ENCODE measurements around the gene SLC25A29. TPM values are rescaled to one million over a fixed set of nuclear protein-coding genes. Genes with fewer than 3 reads are reported as not detected.
"Not testable (repeated sequence)": the region's sequence is repeated elsewhere in the genome, so short reads cannot be mapped to it uniquely, and the experiment has no call there.

Gene SLC25A29
- 1 to 10 TPM; 8.9 to 9.8 TPM for total RNA-seq

DNA sequence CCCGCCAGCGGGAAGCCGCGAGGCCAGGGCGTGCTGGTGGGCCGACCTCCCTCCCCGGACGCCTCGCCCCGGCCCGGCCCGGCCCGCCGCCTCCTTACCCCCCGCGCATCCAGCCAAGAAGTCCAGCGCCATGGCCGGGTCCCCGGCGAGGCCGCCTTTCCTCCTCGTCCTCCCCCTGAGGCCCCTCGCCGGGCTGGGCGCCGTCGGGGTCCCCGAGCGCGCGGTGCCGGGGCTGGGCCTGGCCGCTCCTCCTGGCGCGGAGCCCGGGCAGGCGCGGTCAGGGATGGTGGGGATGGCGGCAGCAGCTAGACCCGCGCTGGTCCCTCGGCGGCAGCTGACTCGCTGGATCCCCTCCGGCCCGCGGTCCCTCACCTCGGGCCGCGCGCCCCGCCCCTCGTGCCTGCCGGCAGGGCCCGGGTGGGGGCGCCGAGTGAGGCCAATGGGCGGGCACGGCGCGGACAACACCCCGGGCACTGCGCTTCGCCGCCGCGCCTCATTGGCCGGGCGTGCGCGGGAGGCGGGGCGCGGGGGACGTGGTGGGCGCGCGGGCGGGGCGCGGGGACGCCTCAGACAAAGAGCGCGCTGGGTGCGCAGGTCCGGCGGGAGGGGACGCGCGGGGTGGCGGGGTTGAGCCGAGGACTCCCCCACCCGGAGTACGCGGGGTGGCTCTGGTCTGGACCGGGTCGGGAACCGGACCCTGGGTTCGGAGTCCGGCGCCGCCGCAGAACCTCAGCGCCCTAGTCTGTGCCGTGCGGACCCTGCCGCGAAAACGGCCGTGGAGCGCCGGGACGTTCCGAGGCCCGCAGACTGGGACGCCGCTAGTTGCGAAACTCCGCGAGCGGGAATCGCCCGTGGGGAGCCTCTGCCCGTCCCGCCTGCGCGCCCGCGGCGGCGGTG lies at the start of gene SLC25A29:
Gene SLC25A29, minus strand, starts transcription at position 344 of the 897 bp plus-strand sequence. Its CDS starts 212 bp downstream, at position 132.
- peaks cover 10% of the 10 kb centered on the region for H3K27me3 Mint-ChIP-seq (ENCODE audit: low read depth)
- DNase-seq = peak; percentile 55
- peak within 1 kb of the TSS; percentile 36 for H3K27ac Mint-ChIP-seq
- peak within 1 kb of the TSS; percentile 68 for H3K4me3 Mint-ChIP-seq
- CTCF ChIA-PET = no interaction called here
- peaks cover 11% of the 10 kb centered on the region for H3K4me1 Mint-ChIP-seq (ENCODE audit: low read depth)
- H3K36me3 Mint-ChIP-seq (ENCODE audit: low read depth) = no peaks in the 10 kb centered on the region
- no peaks in the 10 kb centered on the region for H3K9me3 Mint-ChIP-seq
- intact Hi-C loops (cut with micrococcal nuclease) = loop anchor here (1.0 to 10.0 kb wide), 2 partner anchors 70 to 338 kb away; partner anchors contain the start of gene WDR25

DNA sequence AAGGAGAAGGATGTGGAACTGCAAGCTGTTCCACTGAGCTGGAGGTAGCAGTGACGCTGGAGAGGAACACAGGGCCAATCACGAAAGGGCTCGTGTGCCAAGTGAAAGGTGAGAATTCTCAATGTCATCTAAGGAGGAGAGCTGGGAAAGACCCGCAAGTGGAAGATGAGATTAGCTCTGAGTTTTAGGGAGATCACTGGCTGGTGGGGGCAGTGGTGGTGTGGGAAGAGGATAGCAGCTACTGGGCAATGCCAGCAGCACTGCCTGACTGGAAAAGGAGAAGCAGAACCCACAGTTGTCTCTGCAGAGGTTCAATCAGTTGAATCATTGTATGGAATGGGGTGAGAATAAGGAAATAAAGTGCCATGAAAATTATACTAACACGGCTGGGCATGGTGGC lies 44.7 kb upstream of the SLC25A29 start:
- no peaks in the 10 kb centered on the region for H3K9me3 Mint-ChIP-seq
- no peak for DNase-seq
- H3K4me1 Mint-ChIP-seq (ENCODE audit: low read depth) = peaks cover 3% of the 10 kb centered on the region
- intact Hi-C loops (cut with micrococcal nuclease) = no loop called here
- peaks cover 83% of the 10 kb centered on the region for H3K36me3 Mint-ChIP-seq (ENCODE audit: low read depth)
- CTCF ChIA-PET = interaction anchor here (1.3 to 1.6 kb wide), 2 partner anchors 12 to 33 kb away, joined by 3 read pairs; no protein-coding TSS in a partner anchor
- H3K27me3 Mint-ChIP-seq (ENCODE audit: low read depth) = no peaks in the 10 kb centered on the region
- H3K4me3 Mint-ChIP-seq = no peak overlapping the region
- no peak overlapping the region for H3K27ac Mint-ChIP-seq

DNA sequence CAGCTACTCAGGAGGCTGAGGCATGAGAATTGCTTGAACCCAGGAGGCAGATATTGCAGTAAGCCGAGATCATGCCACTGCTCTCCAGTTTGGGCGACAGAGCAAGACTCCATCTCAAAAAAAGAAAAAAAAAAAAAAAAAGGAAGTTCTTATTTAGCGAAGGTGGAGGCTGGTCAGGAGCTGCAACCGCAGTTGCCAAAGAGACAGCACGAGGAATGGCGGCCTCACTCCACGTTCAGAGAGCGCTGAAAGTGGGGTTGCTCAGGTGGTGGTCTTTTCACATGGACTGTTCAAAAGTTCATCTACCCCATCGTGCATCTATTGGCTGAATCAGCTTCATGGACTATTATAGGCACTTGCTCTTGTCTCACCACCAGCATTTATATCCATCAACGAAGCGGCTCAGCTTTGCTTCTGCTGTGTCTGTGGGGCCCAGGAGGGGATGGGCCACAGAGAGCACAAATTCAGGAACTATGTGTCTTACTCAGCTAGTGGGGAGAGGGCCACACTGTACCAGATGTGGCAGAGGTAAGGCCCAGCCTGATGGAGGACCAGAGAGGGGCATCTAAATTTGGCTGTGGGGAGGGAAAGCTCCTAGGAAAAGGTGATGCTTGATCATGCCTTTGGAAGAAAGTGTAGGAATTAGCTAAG lies 44.2 kb upstream of the SLC25A29 start:
- Mint-ChIP-seq H3K27me3 (ENCODE audit: low read depth) (no peaks in the 10 kb centered on the region), H3K36me3 (ENCODE audit: low read depth) (peaks cover 81% of the 10 kb centered on the region), H3K27ac (no peak overlapping the region), H3K9me3 (no peaks in the 10 kb centered on the region), H3K4me1 (ENCODE audit: low read depth) (peaks cover 2% of the 10 kb centered on the region), H3K4me3 (no peak overlapping the region)
- CTCF ChIA-PET = interaction anchor here (0.6 to 1.6 kb wide), 4 partner anchors 13 to 303 kb away, joined by 3 to 5 read pairs (median 4); no protein-coding TSS in a partner anchor
- intact Hi-C loops (cut with micrococcal nuclease) = no loop called here
- no peak for DNase-seq

DNA sequence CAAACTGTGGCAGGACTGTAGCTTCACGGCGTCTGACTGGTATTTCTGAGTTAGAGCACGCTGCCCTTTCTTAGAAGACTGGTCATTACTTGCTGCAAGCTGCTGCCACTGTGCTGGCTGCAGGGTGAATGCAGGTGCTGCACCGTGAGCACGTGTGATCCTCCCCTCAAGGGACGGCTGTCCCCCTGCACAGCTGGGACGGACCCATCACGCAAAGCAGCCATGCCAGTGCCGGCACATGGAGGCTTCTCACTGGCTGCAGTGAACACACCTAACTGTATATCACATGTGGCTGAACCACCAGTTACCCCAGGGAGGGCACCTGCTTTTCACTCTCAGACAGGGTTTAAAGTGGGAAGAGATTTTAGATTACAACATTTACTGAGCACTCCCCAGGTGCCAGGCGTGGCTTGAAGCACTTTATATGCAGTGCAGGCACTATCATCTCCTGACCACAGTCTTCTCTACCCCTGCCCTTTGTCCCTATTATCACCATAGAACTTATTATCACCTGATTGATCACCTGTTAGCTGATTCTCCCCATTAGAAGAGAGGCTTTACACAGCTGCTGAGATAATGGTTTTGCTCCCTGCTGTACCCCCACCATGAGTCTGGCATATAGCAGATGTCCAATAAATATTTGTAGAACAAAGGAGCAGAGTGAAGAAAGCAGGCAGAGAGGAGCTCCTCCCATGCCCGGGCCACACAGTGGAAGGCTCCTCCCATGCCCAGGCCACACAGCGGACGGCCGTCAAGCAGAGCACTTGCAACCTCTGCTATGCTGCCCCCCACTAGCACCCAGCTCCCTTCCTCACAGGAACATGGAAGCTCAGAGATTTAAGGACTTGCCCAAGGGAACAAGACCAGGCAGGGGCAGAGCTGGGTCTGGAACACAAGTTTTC lies 42.8 kb upstream of the SLC25A29 start:
- no peaks in the 10 kb centered on the region for H3K9me3 Mint-ChIP-seq
- H3K4me3 Mint-ChIP-seq = no peak overlapping the region
- peaks cover 69% of the 10 kb centered on the region for H3K36me3 Mint-ChIP-seq (ENCODE audit: low read depth)
- intact Hi-C loops (cut with micrococcal nuclease) = no loop called here
- no peaks in the 10 kb centered on the region for H3K4me1 Mint-ChIP-seq (ENCODE audit: low read depth)
- CTCF ChIA-PET = interaction anchor here (0.7 to 1.3 kb wide), 2 partner anchors 17 to 32 kb away, joined by 4 read pairs; no protein-coding TSS in a partner anchor
- DNase-seq = no peak
- no peaks in the 10 kb centered on the region for H3K27me3 Mint-ChIP-seq (ENCODE audit: low read depth)
- no peak overlapping the region for H3K27ac Mint-ChIP-seq

GRCh38 chr14:100348253-100348729 lies 42.0 kb upstream of the SLC25A29 start:
- Mint-ChIP-seq H3K27ac (no peak overlapping the region), H3K4me3 (no peak overlapping the region), H3K27me3 (ENCODE audit: low read depth) (no peaks in the 10 kb centered on the region), H3K9me3 (no peaks in the 10 kb centered on the region), H3K4me1 (ENCODE audit: low read depth) (peaks cover 2% of the 10 kb centered on the region), H3K36me3 (ENCODE audit: low read depth) (peaks cover 68% of the 10 kb centered on the region)
- no peak for DNase-seq
- CTCF ChIA-PET = no interaction called here
- intact Hi-C loops (cut with micrococcal nuclease) = no loop called here

DNA sequence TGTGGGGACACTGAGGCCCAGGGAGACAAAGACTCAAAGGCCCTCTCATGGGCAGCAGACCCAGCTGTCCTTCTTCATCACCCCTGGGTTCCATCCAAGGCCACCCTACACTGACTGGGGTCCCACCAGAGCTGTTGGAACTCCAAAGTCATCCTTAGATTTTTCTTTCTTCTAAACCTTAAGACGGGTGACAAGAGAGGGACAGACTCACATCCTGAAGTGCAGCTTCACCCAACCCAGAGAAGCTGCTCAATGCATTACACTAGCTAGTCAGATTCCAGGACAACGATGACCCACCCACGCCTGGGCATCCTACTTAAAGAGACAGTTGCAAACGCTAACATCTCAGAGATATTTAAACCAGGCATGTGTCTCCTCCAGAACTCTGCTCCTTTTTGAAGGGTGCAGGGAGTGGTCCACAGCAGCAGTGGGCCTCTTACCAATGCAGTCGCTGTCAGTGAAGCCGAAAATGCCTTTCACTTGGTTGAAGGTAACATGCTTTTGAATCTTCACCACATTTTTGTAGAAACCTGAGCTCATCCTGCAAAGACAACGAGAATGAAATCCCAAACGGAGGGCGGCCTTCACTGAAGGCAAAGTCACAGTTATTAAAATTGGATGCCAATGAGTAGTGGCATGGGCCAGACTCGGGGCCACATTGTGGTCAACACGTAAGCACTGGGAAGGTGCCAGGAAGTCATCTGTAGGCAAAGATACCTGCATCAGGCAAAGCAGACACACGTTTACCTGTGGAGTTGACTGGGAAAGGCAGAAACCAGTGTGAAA lies 40.3 kb upstream of the SLC25A29 start:
- intact Hi-C loops (cut with micrococcal nuclease) = no loop called here
- CTCF ChIA-PET = interaction anchor here (1.6 kb wide), 1 partner anchor 18 kb away, joined by 4 read pairs; no protein-coding TSS in a partner anchor
- Mint-ChIP-seq H3K4me3 (no peak overlapping the region), H3K27me3 (ENCODE audit: low read depth) (no peaks in the 10 kb centered on the region), H3K4me1 (ENCODE audit: low read depth) (peaks cover 19% of the 10 kb centered on the region), H3K9me3 (no peaks in the 10 kb centered on the region), H3K27ac (no peak overlapping the region), H3K36me3 (ENCODE audit: low read depth) (peaks cover 71% of the 10 kb centered on the region)
- no peak for DNase-seq

DNA sequence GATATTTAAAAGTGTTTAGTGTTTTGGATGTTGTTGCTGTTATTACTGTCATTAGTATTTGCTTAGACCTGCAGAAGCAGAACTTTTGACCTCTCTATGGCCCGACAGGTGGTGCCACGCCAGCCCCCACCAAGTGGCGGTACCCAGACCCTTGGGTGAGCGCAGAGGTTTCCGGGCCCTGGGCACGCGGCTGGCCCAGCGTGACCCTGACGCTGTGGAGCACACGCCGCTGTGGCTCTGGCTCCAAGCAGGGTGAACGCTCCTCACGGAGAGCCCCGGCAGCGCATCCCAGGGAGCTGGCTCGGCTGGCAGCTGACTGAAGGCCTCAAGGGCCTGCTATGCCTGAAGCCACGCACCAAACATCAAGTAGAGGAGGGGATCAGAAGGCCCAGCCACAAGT lies 39.5 kb upstream of the SLC25A29 start:
- Mint-ChIP-seq H3K27me3 (ENCODE audit: low read depth) (no peaks in the 10 kb centered on the region), H3K9me3 (no peaks in the 10 kb centered on the region), H3K36me3 (ENCODE audit: low read depth) (peaks cover 72% of the 10 kb centered on the region), H3K4me3 (no peak overlapping the region), H3K4me1 (ENCODE audit: low read depth) (peaks cover 27% of the 10 kb centered on the region), H3K27ac (no peak overlapping the region)
- intact Hi-C loops (cut with micrococcal nuclease) = no loop called here
- DNase-seq = no peak
- CTCF ChIA-PET = interaction anchor here (1.6 kb wide), 1 partner anchor 19 kb away, joined by 4 read pairs; no protein-coding TSS in a partner anchor

GRCh38 chr14:100344657-100345056 lies 38.4 kb upstream of the SLC25A29 start:
- intact Hi-C loops (cut with micrococcal nuclease) = not testable (repeated sequence)
- H3K36me3 Mint-ChIP-seq (ENCODE audit: low read depth) = peaks cover 76% of the 10 kb centered on the region

GRCh38 chr14:100342826-100343225 lies 36.6 kb upstream of the SLC25A29 start:
- DNase-seq; intact Hi-C loops (cut with micrococcal nuclease); CTCF ChIA-PET; H3K27me3 Mint-ChIP-seq (ENCODE audit: low read depth); H3K4me3 Mint-ChIP-seq; H3K9me3 Mint-ChIP-seq: not testable (repeated sequence)
- peak overlapping the region; percentile 89 for H3K27ac Mint-ChIP-seq
- H3K36me3 Mint-ChIP-seq (ENCODE audit: low read depth) = peaks cover 71% of the 10 kb centered on the region
- peaks cover 35% of the 10 kb centered on the region for H3K4me1 Mint-ChIP-seq (ENCODE audit: low read depth)

More at GRCh38 chr14:100344657-100345056, 38.4 kb upstream of the SLC25A29 start:
- peaks cover 35% of the 10 kb centered on the region for H3K4me1 Mint-ChIP-seq (ENCODE audit: low read depth)
- H3K9me3 Mint-ChIP-seq; H3K27ac Mint-ChIP-seq; DNase-seq; H3K4me3 Mint-ChIP-seq; CTCF ChIA-PET; H3K27me3 Mint-ChIP-seq (ENCODE audit: low read depth): not testable (repeated sequence)

DNA sequence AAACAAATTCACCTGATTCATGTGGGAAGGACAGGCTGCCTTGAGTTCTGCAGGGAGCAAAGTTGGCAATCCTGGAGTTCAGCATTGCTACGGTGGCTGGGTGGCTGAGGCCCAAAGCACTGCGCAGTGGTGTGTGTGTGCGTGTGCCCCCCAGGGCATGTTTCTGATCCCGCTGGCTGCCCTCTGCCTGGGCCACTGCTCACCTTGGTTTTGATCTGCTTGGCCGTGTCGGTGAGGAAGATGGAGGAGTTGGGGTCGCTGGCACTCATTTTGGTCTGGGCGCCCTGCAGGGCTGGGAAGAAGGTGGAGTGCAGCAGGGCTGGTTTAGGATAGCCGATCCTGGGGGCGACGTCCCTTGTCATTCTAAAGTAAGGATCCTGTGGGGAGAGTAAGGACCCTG lies 36.0 kb upstream of the SLC25A29 start:
- Mint-ChIP-seq H3K4me3 (no peak overlapping the region), H3K27me3 (ENCODE audit: low read depth) (no peaks in the 10 kb centered on the region), H3K4me1 (ENCODE audit: low read depth) (peaks cover 38% of the 10 kb centered on the region), H3K27ac (peak overlapping the region; percentile 89), H3K36me3 (ENCODE audit: low read depth) (peaks cover 72% of the 10 kb centered on the region), H3K9me3 (no peaks in the 10 kb centered on the region)
- DNase-seq = no peak
- intact Hi-C loops (cut with micrococcal nuclease) = no loop called here
- CTCF ChIA-PET = no interaction called here
